HG03575 (cell line): Measurements from ENCODE around the gene MYPN.

Source experiments
- ATAC-seq: cut with Tn5 transposase; IDR thresholded peaks from one replicate; pipeline ENCODE4 v1.9.1; 2021; ENCODE audit not compliant: unreplicated experiment, insufficient number of reproducible peaks, low FRiP score; ENCODE audit errors: extremely low read depth

MYPN gene

DNA sequence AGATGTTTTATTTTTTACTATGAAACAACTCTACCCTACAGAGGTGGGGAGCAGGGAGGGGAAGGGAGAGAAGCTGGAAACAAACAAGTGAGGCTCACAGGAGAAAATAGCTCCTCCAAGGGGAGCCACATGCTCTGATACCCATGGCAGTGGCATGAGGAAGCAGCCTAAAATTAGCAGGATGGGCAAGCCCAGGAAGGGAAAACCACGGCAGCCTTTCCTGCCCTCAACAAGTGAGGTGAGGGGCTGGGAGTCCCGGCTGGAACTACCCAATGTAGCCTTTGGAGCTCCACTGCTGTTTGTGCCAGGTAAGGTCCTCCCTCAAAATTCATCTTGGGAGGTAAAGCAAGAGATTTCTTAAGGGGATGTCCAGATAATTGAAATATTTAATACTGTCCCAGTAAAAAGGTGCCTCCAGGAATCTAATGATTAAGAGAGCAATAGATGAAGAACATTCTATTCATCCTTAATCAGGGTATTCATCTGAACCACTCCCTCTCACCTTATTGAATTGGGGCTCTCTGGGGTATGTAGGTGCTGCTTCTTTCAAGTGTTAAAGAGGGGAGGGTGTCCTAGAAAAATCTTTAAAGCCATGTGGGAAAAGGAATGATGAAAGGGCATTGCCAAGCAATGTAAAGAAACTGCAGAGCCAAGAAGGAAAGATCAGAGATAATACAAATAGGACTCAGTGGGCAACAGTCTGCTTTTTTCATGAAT, 21.4 kb upstream of the MYPN start:
- ATAC-seq = no peak

GRCh38 chr10:68088740-68089139, 20.5 kb upstream of the MYPN start:
- no peak for ATAC-seq

DNA sequence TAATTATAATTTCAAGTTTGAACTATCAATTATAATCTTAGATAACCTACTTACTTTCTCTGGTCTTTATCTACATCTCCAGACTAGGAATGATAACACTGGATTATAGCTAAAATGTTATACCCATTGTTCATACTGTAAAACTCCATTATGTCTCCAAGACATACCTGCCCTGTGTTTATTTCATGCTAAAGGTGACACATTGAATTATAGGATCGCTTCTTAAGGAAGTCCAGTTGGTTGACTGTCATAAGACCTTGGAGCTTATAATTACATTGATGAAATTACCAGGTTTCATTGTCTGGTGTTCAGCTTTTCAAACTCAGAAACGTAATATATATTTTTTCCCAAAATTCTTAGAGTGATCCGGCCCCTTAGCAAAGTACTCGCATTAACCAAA, 18.7 kb upstream of the MYPN start:
- ATAC-seq = no peak

- no peak for ATAC-seq
Observed at GRCh38 chr10:68092512-68092911, 16.8 kb upstream of the MYPN start.

DNA sequence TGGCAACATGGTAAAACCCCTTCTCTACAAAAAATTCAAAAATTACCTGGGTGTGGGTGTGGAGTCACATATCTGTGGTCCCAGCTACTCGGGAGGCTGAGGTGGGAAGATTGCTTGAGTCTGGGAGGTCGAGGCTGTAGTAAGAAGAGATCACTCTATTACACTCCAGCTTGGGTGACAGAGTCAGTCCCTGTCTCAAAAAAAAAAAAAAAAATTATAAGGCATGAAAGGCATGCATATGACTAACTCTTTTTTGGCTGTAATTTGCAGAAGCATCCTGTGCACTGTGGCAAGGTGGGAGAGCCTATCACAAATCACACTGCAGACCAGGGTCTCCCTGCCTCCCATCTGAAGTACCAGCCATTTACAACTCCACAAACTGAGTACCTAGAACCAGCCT, 14.1 kb upstream of the MYPN start:
- ATAC-seq = no peak

GRCh38 chr10:68096913-68097516, 12.3 kb upstream of the MYPN start:
- no peak for ATAC-seq

DNA sequence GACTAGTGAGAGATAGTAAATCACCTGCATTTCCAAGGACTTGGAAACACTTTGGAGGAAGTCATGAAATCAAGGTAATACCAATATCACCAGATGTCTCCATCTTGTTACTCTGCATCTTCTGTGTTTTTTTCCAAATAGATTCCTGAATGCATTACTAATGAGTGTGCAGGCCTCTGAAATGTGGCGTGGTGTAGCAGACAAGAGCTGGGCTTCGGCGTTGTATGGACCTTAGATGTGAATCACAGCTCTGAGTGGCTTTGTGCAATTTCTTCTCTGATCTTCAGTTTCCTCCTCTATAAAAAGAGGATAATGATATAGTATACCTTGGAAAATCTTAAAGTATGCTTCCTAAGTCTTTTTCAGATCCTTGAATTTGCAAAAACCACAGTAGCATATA, 9.6 kb upstream of the MYPN start:
- ATAC-seq = no peak

DNA sequence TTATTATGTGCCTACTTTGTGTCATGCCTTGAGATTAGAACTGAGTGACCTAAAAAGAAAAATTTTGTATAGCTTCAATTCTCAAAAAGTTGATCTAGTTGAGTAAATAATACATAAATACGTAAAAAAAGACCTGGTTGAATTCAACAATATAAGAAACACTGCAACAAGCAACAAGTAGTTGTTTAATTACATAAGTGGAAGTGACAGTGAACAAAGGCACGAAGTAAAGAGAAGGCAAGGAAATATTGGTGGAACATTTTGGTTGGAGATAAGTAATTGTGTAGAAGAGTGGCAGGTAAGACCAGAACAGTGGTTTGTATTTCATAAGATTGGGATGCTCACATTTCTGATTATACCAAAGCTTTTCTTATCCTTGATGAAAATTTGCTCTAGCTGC, 8.2 kb upstream of the MYPN start:
- ATAC-seq = no peak

DNA sequence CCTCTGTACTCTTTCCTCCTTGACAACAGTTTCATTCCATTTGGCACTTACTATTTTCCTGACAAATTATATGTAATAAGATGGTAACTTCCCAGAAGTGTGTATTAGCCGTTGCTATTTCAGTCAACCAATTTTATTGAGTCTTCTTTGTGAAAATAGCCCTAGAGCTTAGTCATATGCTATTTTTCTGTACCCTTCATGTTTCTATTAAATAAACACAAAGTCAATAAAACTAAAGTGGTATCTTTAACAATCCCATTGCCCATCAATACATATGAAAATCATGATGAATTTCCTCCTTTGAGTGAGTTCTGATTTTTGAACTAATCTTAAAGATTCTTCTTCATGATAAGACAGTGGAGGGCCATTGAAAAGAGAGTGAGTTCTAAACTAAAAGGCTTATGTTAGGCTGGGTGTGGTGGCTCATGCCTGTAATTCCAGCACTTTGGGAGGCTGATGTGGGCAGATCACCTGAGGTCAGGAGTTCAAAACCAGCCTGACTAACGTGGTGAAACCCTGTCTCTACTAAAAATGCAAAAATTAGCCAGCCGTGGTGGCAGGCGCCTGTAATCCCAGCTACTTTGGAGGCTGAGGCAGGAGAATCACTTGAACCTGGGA, 5.9 kb upstream of the MYPN start:
- no peak for ATAC-seq

DNA sequence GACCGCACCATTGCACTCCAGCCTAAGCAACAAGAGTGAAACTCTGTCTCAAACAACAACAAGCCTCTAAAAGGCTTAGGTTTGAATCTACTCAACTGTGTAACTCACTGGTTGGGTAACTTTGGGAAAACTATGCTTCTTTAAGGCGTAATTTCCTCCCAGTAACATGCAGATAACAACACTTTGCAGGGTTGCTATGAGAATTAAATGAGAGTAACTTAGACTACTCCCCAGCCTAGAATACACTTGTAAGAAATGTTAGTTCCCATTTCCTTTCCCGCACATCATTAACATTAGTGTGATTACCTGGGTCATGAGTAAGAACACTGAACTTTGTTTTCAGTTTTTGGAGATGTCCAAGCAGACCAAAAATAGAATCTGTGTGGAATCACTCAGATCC, 5.4 kb upstream of the MYPN start:
- no peak for ATAC-seq

- no peak for ATAC-seq
Observed at GRCh38 chr10:68105820-68106219, 3.5 kb upstream of the MYPN start.

DNA sequence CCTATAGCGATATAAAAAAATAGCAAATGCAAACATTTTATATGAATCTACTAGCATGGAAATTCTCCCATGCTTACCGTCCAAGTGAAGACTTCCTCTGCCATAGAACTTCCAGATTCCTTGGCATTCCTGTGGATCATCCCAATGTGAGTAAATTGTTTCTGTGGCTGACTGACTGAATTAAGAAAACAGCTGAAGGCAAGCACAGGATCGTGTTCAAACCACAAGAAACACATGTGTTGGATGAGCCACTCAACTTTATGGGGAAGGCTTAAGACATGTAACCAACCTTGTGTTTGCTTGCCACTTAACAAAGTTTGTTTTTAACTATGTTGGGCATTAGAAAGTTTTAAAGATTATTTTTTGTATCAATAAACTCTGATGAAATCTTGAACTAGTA, 2.6 kb upstream of the MYPN start:
- no peak for ATAC-seq

- ATAC-seq = no peak
Observed at GRCh38 chr10:68107651-68108050, 1.6 kb upstream of the MYPN start.

DNA sequence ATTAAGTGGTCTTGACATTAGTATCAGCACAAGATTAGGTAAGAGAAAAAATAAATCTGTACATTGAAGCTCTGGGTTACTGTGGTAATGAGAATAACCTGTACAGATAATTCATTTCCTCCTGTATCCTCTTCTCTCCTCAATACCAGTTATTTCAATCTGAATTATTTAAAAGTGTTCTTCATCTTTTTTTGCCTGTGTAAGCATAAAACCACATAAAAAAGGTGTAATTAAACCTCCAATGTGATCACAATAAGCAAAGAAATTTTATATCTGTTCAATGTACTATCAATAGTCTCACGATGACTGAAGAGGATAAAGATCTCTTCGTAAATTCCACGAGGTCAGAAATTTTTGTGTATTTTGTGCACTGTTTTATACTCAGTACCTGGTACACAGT, 1.2 kb upstream of the MYPN start:
- ATAC-seq = no peak

GRCh38 chr10:68108653-68109052, 635 bp upstream of the MYPN start:
- ATAC-seq = no peak

GRCh38 chr10:68110027-68110426, 739 bp downstream of the MYPN start:
- ATAC-seq = no peak

DNA sequence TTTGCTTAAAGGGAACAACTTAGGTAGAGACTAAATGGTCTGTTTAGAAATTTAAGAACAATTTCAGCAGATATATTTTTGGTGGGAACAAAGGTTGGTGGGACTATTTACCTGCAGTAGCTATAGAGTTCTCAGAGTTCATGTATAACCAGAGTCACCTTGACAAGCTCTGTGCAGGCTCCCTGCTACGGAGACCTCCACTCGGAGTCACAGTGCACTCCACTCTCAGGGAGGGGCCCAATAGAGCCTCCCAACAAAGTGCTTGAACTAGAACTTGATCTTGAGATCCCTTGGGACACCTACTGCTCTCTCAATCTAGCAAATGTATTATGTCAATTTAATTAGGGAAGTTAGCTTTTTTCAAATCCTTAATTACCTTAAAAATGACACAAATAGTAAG, 2.3 kb downstream of the MYPN start:
- ATAC-seq = no peak

- no peak for ATAC-seq
Observed at GRCh38 chr10:68112837-68113236, 3.5 kb downstream of the MYPN start.

GRCh38 chr10:68118657-68119056, 9.4 kb downstream of the MYPN start:
- no peak for ATAC-seq

DNA sequence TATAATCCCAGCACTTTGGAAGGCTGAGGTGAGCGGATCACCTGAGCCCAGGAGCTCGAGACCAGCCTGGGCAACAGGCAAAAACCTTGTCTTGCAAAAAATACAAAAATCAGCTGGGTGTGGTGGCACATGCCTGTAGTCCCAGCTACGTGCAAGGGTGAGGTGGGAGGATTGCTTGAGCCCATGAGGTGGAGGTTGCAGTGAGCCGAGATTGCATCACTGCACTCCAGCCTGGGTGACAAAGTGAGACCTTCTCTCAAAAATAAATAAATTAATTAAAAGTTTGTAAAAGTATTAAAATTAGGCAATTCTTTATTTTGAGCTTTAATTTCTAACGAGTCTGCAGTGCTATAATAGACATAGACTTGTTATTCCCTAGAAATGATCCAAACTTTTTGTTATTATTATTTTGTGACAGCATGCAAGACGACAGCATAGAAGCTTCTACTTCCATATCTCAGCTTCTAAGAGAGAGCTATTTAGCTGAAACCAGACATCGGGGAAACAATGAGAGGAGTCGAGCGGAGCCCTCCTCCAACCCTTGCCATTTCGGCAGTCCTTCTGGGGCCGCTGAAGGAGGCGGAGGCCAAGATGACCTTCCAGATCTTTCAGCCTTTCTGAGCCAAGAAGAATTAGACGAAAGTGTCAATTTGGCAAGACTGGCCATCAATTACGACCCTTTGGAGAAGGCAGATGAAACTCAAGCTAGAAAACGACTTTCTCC, 11.9 kb downstream of the MYPN start:
- no peak for ATAC-seq
